Measurements from ENCODE around the gene ZC3H12C. TPM values are rescaled to one million over a fixed set of nuclear protein-coding genes. Genes with fewer than 3 reads are reported as not detected.

Gene ZC3H12C
- total and polyA plus RNA-seq, 2 of the 13 experiments (the other 11 are each of a cell fraction or from before 2014, with no cell fraction given), result 2.4 to 5.7 TPM

GRCh38 chr11:110185599-110185998 lies 92.4 kb downstream of the ZC3H12C start (continued):
- TF ChIP-seq ZNF724P (CRISPR knock-in tag; IDR thresholded peaks at IDR 0.05; ENCODE audit: borderline replicate concordance), result no peak
- TF ChIP-seq ZNF451 (CRISPR knock-in tag; IDR thresholded peaks at IDR 0.05), result no peak
- TF ChIP-seq KLF15 (CRISPR knock-in tag; IDR thresholded peaks at IDR 0.05; ENCODE audit: borderline replicate concordance), result no peak
- TF ChIP-seq DMAP1 (CRISPR knock-in tag; IDR thresholded peaks at IDR 0.05), result no peak
- no peak for TF ChIP-seq NRL (CRISPR knock-in tag; IDR thresholded peaks at IDR 0.05; ENCODE audit: borderline replicate concordance)

DNA sequence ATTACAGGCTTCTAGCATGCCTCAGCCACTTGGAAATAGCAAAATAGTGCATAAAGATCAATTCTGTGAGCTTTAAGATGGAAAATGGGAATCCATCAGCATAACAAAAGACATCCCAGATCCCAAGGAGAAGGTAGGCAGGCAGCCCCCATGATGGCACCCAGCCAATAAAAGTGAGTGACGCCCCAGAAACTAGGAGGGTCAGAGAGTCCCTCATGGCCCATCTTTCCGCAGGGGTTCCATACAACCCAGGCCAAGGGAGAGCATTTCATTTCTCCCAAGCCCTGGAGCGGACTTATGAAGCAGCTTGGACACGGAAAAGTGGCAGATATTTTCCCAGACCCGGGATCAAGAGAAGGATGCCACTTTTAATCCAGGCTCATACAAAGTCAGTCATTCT lies 93.3 kb downstream of the ZC3H12C start:
- no TSS peak for BruUV-seq (replicated peaks)
- Histone ChIP-seq H3K79me2 (ENCODE audit: insufficient read depth, low read length) (no peaks in the 10 kb centered on the region), H3K9me3 (ENCODE audit: low read length) (no peaks in the 10 kb centered on the region), H3K27me3 (ENCODE audit: control insufficient read depth in 1 of 2, insufficient read depth in 2 of 2, low read length in 2 of 2) (no peaks in the 10 kb centered on the region; a peak in 1 of 5 replicates), H3K4me3 (replicated peaks in 1 of 3; ENCODE audit: insufficient read depth in 1 of 3, low read depth in 2 of 3, low read length in 3 of 3) (no peak overlapping the region), H2AFZ (ENCODE audit: low read length) (no peak overlapping the region), H3K4me2 (ENCODE audit: low read depth, low read length) (no peak overlapping the region), H3K4me1 (ENCODE audit: insufficient read depth, low read length) (no peaks in the 10 kb centered on the region), H3K9ac (ENCODE audit: insufficient read depth, low read depth, low read length) (no peak overlapping the region), H3K36me3 (replicated peaks in 1 of 2; ENCODE audit: control insufficient read depth in 1 of 2, insufficient read depth in 2 of 2, low read length in 2 of 2) (no peaks in the 10 kb centered on the region), H4K20me1 (ENCODE audit: insufficient read depth, low read length) (no peaks in the 10 kb centered on the region), H3K27ac (ENCODE audit: extremely low read length, insufficient read depth, low read length) (no peak overlapping the region)
- ATAC-seq (no peak), DNase-seq (ENCODE audit: low spot score) (no peak), FAIRE-seq (no peak)
- CTCF ChIA-PET (ENCODE audit: low intra/inter-chr PET ratio, low total read pairs), result no interaction called here
- POLR2A ChIA-PET, result no interaction called here
- in situ Hi-C loops (cut with HindIII; ENCODE audit: extremely low pct_ligation_motif_present, low pct_unique_long_range_greater_than_20kb) (no loop called here), intact Hi-C loops (cut with micrococcal nuclease; ENCODE audit: unreplicated experiment) (no loop called here)
- 80% methylated on average over 1 of the region's 5 CpGs for WGBS (ENCODE audit: low lambda C conversion rate)
- no peak for TF ChIP-seq PHB2 (IDR thresholded peaks at IDR 0.05; ENCODE audit: partially characterized antibody)
- no peak for TF ChIP-seq ZNF792 (CRISPR knock-in tag; IDR thresholded peaks at IDR 0.05)
- no peak for TF ChIP-seq ZNF432 (CRISPR knock-in tag; IDR thresholded peaks at IDR 0.05; ENCODE audit: borderline replicate concordance)
- TF ChIP-seq POGZ (CRISPR knock-in tag; IDR thresholded peaks at IDR 0.05), result no peak
- no peak for TF ChIP-seq ZMAT5 (CRISPR knock-in tag; IDR thresholded peaks at IDR 0.05; ENCODE audit: borderline replicate concordance, low read depth)
